NCI-H748 treated with DMSO at 0.1 percent for 48 hours (cell line): ENCODE measurements around the gene ATP6V1G3.
"Not testable (repeated sequence)": the region's sequence is repeated elsewhere in the genome, so short reads cannot be mapped to it uniquely, and the experiment has no call there.

Experiments
- DNase-seq: peaks from one replicate; lab custom pipeline; 2025; lab: John Stamatoyannopoulos, UW

ATP6V1G3 gene

DNA sequence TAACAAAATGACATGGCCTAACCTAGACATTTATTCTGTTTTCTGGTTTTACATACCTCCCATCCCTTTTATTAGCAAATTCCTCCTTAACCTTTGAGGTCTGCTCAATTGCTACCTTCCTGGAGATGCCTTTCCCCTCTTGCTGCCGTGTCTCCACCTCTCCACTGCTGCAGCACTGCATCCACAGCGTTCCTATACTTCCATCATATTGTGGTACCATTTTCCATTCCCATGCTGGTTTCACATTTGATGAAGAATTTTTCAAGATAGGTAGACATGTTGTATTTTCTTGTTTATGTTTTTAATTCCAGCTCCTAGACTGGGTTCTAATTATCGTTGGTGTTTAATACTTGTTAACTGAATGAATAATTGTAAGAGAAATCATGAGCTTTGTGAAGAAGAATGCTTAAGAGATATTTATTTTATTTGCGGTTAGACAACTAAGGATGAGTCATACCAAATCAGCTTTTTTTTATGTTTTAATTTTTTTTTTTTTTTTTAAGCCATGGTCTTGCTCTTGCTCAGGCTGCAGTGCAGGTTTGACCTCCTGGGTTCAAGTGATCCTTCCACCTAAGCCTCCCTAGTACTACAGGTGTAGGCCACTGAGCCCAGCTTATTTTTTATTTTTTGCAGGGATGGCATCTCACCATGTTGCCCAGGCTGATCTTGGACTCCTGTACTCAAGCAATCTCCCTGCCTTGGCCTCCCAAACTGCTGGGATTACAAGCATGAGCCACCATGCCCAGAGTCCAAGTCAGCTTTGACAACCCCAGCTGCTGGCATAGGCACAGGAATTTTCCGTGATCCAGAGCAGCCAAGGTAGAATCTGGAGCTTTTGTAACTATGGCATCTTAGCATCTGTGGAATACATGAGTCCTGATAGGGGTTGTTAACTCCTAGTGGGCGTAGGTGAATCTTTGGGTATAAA, 44.0 kb downstream of the ATP6V1G3 start:
- DNase-seq: no peak

DNA sequence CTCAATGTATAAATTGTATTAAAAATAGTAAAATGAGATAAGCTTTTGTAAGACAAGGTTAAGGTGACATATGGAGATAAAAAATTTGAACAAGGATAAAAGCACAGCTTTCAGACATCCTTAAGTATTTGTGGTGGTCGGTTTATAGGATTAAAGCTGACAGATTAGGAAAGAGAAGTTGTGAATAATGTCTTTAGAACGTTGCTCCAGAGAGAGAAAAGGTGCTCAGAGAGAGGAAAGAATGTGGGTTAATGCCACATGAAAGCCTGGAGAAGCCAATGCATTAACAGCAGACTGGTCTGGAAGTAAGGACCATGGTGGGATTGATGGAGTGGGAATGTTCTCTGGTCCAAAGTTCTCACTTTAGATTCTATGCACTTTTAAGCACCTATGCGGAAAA, 44.8 kb downstream of the ATP6V1G3 start:
- DNase-seq: no peak

DNA sequence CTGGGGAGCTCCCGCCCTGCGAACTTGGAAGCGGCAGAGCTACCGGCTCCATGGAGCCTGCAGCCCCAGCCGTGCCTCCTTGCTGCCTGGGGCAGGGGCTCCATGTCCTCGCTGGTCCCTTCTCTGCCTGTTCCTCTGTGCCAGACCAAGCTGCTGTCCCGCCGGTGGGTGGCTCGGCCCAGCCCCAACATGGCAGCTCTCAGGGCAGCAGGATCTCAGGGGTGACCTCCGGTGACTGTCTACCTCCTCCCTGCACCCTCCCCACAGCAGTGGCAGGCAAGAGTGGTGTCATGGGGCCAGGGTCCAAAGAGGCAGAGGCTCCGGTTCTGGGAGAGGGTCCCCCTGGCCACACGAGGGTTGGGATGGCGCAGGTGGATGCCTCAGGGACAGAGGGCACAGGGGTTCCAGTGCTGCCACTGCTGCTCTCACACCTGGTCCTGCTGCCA, 45.8 kb downstream of the ATP6V1G3 start:
- DNase-seq: no peak

- no peak for DNase-seq
Observed at GRCh38 chr1:198494139-198494538, 46.3 kb downstream of the ATP6V1G3 start.

DNA sequence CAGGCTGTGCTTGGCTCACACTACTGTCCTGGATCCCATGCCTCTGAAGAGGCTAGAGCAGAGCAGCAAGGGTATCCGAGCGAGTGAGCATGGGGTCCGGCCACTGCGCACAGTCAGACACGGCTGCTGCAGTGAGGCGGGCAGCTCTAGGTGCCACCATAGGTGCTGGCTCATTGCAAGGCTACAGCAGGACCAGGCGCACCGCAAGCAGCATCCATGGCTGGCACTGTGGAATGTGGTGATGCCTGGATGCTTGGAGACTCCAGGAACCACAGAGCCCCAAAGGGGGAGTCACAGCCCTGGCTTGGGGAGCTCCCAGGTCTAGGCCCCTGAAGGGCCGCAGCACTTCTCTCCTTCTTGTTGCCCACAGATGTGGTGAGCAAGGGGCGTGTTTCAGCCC, 47.2 kb downstream of the ATP6V1G3 start:
- DNase-seq: no peak

DNA sequence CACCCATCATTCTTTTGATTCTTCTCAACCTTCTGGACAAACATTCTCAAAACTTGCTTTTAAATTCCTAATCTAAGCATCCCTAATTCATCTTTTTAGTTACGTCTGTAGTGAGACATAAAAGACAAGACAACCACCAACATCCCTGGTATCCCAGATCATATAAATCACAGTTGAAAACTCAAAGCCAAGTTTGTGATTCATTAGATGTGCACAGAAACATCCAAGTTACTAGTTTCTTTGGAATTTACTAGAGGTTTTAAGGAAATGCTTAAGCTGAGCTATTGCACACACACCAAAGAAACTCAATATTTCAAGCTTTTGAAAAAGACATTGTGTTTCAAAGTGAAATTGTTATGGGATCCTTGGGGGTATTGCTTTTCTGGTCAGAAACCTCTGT, 47.6 kb downstream of the ATP6V1G3 start:
- DNase-seq: no peak

DNA sequence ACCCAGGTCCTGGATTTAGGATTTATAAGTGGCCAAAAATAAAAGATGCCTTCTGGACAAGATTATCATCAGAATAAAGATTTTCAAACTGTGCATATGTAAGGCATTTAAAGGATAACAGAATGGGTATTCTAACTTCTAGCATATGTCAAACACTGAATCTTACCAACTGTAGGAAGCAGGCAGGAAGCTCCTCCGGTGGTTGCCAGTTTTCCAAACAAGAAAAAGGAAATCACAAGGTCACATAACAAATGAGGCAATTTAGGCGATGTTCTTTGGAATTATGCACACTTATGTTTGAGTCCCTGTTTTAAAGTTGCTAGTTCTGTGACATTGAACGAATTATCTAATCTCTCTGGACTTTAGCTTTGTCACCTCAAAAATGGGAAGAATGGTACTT, 48.9 kb downstream of the ATP6V1G3 start:
- no peak for DNase-seq

DNA sequence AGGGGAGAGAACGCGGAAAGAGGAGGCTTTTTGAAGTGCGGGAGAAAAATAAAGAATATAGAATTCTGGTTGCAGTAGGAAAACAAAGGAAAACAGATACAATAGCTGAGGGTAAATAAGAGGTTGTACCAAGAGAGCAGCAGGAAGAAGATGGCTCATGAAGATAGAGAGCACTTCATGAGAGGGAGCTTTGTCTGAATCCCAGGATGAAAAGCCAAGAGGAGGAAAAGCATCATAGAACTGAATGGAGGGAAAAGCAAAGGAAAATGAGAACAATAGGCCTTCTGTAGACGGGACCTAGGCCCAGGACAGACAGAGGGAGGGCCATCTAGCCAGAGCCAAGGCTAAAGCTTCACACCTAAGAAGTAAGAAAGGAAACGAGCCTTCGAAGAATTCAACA, 49.5 kb downstream of the ATP6V1G3 start:
- no peak for DNase-seq

DNA sequence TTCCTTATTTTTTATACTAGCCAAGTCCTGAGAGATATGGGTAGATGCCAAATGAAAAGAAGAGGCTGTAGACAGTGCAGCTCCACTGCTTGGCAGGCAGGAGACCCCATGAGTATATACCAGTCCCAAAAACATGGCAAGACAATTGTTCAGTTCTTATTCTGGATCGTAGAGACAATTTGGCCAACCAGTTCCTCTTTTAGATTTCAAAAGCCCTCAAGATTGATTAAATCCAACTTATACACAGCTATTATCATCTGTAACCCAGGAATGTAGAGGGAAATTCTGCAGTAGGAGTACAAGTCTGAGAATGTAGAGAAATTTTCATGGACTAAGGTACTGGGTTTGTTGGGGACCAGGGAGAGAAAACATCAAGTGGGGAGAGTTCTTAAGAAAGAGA, 50.3 kb downstream of the ATP6V1G3 start:
- DNase-seq: no peak

DNA sequence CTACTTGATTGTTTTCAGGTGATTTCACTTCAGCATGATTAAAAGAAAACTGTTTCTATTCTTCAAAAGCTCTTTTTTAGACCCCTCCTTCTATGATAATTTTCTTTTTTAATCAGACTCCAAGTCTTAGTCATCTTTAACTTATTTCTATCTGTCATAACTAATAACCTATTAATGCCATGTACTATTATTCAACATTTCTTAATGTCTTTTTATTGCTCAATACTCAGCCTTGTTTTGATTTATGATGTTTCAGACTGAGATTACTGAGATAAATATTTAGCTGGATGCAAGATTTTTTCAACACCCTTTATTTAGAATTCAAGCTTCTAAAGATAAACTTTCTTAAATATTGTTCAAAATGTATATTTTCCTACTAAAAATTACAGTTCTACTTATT, 53.6 kb downstream of the ATP6V1G3 start:
- no peak for DNase-seq

DNA sequence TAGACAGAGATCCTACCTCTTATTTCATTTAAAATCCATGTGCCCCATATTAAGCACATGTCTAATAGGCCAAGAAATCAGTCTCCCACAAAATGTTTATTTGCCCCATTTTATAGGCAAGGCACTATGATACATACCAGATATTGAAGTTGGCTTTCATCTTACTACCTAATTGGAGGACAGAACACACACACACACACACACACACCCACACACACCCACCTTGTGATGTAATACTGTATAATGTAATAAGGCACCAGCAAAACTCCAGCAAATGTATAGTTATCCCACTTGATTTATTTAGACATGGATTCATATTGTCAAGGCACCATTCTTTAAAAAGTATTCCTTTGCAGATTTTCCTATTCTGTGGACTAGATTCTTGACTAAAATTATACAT, 56.8 kb downstream of the ATP6V1G3 start:
- no peak for DNase-seq

DNA sequence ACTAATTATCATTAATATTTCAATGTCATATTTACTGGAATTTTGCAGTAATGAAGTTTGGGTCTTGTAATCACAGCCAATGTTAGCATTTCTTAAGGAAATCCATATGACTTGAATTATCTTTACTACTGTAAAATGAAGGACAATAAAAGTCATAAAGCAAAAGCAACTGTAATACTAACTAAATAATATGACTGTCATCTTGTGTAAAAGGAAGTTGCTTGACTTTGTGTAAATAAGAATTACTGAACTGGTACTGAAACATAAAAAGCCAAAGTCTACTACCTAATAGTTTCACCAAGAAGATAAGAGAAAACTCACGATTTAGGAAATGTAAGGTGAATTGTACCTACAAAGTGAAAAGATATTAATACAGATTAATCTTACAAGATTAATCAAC, 57.5 kb downstream of the ATP6V1G3 start:
- DNase-seq: no peak

DNA sequence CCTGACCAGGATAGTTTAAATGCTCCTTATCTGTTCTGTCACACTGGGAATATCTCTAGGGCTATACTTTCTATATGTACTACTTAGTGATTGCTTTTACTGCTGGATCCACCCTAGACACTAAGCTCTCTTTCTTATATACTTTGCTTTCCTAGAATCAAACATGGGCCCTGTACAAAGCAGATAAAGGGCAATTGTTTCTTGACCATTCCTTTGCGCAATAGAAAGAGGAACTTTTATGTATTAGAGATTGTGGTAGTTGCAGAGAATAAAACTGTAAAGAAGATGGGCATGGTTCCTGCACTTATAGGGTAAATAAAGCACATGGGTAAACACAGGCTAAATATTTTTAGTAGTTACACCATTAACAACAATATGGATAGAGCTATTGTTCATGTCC, 58.8 kb downstream of the ATP6V1G3 start:
- DNase-seq: no peak

DNA sequence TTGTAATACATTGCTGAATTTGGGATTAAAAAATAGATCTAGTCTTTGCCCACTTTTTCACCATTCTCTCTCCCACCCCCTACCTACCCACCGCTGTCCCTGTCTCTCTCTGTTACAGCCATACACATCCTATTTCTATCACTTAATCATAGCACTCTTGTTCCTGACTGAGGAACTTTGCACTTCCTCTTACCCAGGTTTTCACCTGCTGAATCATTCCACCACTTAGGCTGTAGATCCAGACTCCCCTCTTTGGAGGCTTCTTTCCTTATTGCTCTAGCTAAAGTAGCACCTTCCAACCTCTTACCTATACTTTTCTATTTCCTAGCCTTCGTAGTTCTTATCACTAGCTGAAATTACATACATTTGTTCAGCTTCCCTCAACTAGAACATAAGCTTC, 59.6 kb downstream of the ATP6V1G3 start:
- DNase-seq: no peak

GRCh38 chr1:198477354-198477753, 63.1 kb downstream of the ATP6V1G3 start:
- not testable (repeated sequence) for DNase-seq
